K562 (cell line): ENCODE data around the gene XAB2. TPM values are rescaled to one million over a fixed set of nuclear protein-coding genes. Genes with fewer than 3 reads are reported as not detected.
A peak's percentile ranks its signal among the peaks of the same experiment; 100 is the strongest.

ENCODE experiments used
- BACH1 ChIP-seq: fragments of 200-800 bp; sonication (Bioruptor generic); IDR thresholded peaks from 2 replicates; pipeline ENCODE4 v1.6.1; 2016; ENCODE audit warnings: missing genetic modification characterization, missing compliant biosample characterization
- CBFA2T3 ChIP-seq: fragments of 450-650 bp; IDR thresholded peaks from 2 replicates; pipeline ENCODE4 v1.6.1; 2017
- CEBPG ChIP-seq, 3 experiments: fragments of 200-800 bp in 1 of 3; sonication (Bioruptor generic) in 1 of 3; sonication (generic) in 1 of 3; formaldehyde crosslinking in 1 of 3; IDR thresholded peaks in 2 of 3; conservative IDR thresholded peaks in 1 of 3; 2 replicates each; pipeline versions ENCODE4 v1.6.1 to v1.8.0; 2016 to 2022; ENCODE audit warnings: missing compliant biosample characterization in 2 of 3, missing genetic modification characterization in 2 of 3, mild to moderate bottlenecking in 1 of 3, missing genetic modification reagents in 1 of 3
- EP400 ChIP-seq: fragments of 450-650 bp; IDR thresholded peaks from 2 replicates; pipeline ENCODE4 v1.6.1; 2017; ENCODE audit warnings: antibody characterized with exemption, mild to moderate bottlenecking, moderate library complexity
- HLTF ChIP-seq: fragments of 450-650 bp; IDR thresholded peaks from 2 replicates; pipeline ENCODE4 v1.6.1; 2016
- IRF2 ChIP-seq: sonication (generic); formaldehyde crosslinking; IDR thresholded peaks from 2 replicates; pipeline ENCODE4 v1.8.1; 2022; ENCODE audit warnings: mild to moderate bottlenecking, missing genetic modification reagents
- KAT2B ChIP-seq: IDR thresholded peaks from one replicate; pipeline ENCODE4 v1.6.1; 2012; ENCODE audit warnings: low read depth, mild to moderate bottlenecking, control low read depth, inconsistent platforms, low read length, moderate library complexity
- MAFK ChIP-seq: IDR thresholded peaks from 2 replicates; pipeline ENCODE4 v1.6.1; 2011; ENCODE audit warnings: low read length, improper control_type of control experiment
- MBD2 ChIP-seq: sonication (generic); IDR thresholded peaks from 2 replicates; pipeline ENCODE4 v1.6.1; 2016; ENCODE audit warnings: low read depth, borderline replicate concordance
- MEIS2 ChIP-seq: fragments of 450-650 bp; IDR thresholded peaks from 2 replicates; pipeline ENCODE4 v1.6.1; 2014; ENCODE audit warnings: mild to moderate bottlenecking; ENCODE audit not compliant: partially characterized antibody
- MYNN ChIP-seq, 2 experiments: sonication (generic); formaldehyde crosslinking in 1 of 2; IDR thresholded peaks; 2 replicates each; pipeline versions ENCODE4 v1.5.0 to v1.6.1; 2016 to 2020; ENCODE audit warnings: antibody characterized with exemption in 1 of 2, missing genetic modification reagents in 1 of 2
- NCOA6 ChIP-seq: fragments of 450-650 bp; IDR thresholded peaks from 2 replicates; pipeline ENCODE4 v1.6.1; 2017; ENCODE audit warnings: mild to moderate bottlenecking
- NFE2 ChIP-seq: IDR thresholded peaks from 2 replicates; pipeline ENCODE4 v1.6.1; 2014; ENCODE audit warnings: antibody characterized with exemption, low read depth
- POLR3A ChIP-seq: IDR thresholded peaks from 2 replicates; pipeline ENCODE4 v1.6.1; 2011; ENCODE audit warnings: borderline replicate concordance, mild to moderate bottlenecking, moderate library complexity; ENCODE audit not compliant: insufficient read length, insufficient read depth; ENCODE audit errors: extremely low read depth
- RAD51 ChIP-seq: fragments of 450-650 bp; IDR thresholded peaks from 2 replicates; pipeline ENCODE4 v1.7.1; 2016; ENCODE audit warnings: low read depth, mild to moderate bottlenecking, borderline replicate concordance
- SRSF1 ChIP-seq: fragments of 200-400 bp; formaldehyde crosslinking; IDR thresholded peaks from 2 replicates; pipeline ENCODE4 v1.6.1; 2017; ENCODE audit warnings: mild to moderate bottlenecking, low read depth, low read length, moderate library complexity
- TCF7 ChIP-seq: sonication (generic); IDR thresholded peaks from 2 replicates; pipeline ENCODE4 v1.6.1; 2016; ENCODE audit warnings: antibody characterized with exemption, borderline replicate concordance
- VEZF1 ChIP-seq: fragments of 200-800 bp; sonication (Bioruptor generic); IDR thresholded peaks from 2 replicates; pipeline ENCODE4 v1.6.1; 2017; ENCODE audit warnings: missing genetic modification characterization, missing compliant biosample characterization
- ZNF384 ChIP-seq: IDR thresholded peaks from 2 replicates; pipeline ENCODE4 v1.6.1; 2012; ENCODE audit warnings: low read depth, low read length, improper control_type of control experiment
- ZNF668 ChIP-seq: fragments of 250-450 bp; sonication (Bioruptor Pico); IDR thresholded peaks from 2 replicates; pipeline ENCODE4 v1.8.0; 2022; ENCODE audit warnings: mild to moderate bottlenecking, inconsistent platforms
- ZNF707 ChIP-seq: fragments of 250-450 bp; sonication (Bioruptor Pico); conservative IDR thresholded peaks from 2 replicates; pipeline ENCODE4 v1.8.0; 2022; ENCODE audit warnings: inconsistent platforms, mild to moderate bottlenecking, moderate library complexity
- ZSCAN29 ChIP-seq: fragments of 450-650 bp; IDR thresholded peaks from 2 replicates; pipeline ENCODE4 v1.6.1; 2017
- polyA plus RNA-seq, 8 experiments: library from polyadenylated mRNA; depleted of rRNA in 4 of 8; stranded (reverse) in 5 of 8; unstranded in 3 of 8; fragments of >200 nt; fragmentation: Nextera tagmentation in 2 of 8; fragmentation: Illumina TruSeq in 1 of 8; extraction: Ambion mirVana in 2 of 8; extraction: Trizol in 1 of 8; gene quantifications; 2 replicates each; pipeline versions ENCODE4 v1.2.1 to v1.2.3, GENCODE V29; 2011 to 2014; ENCODE audit warnings: inconsistent platforms in 1 of 8, missing spikeins in 1 of 8
- total RNA-seq, 7 experiments: library from RNA; depleted of rRNA in 6 of 7; stranded (reverse); fragments of >200 nt in 6 of 7; fragmentation: Illumina TruSeq in 2 of 7; extraction: Trizol in 2 of 7; gene quantifications; 2 replicates each; pipeline versions ENCODE4 v1.2.1 to v1.2.3, GENCODE V29; 2011 to 2021; ENCODE audit warnings: low replicate concordance in 1 of 7
- TF ChIP-seq, protein P1 (sequence below), 2 experiments: IDR thresholded peaks; 2 replicates each; pipeline ENCODE4 v1.6.1; 2011; ENCODE audit warnings: borderline replicate concordance in 1 of 2, control low read depth in 1 of 2, low read depth in 1 of 2, low read length in 1 of 2, mild to moderate bottlenecking in 1 of 2, mixed read lengths in 1 of 2, moderate library complexity in 1 of 2; ENCODE audit not compliant: insufficient read depth in 1 of 2, insufficient read length in 1 of 2, poor library complexity in 1 of 2, severe bottlenecking in 1 of 2; ENCODE audit errors: extremely low read depth in 1 of 2
- TF ChIP-seq, protein P2 (sequence below): fragments of 250-450 bp; sonication (Bioruptor Pico); IDR thresholded peaks from 2 replicates; pipeline ENCODE4 v1.8.0; 2022; ENCODE audit warnings: moderate library complexity, mild to moderate bottlenecking, inconsistent platforms
- TF ChIP-seq, protein P3 (sequence below): fragments of 450-650 bp; IDR thresholded peaks from 2 replicates; pipeline ENCODE4 v1.6.1; 2016

Gene XAB2
- total and polyA plus RNA-seq, 9 of the 15 experiments (the other 6 are each of a cell fraction or from before 2014, with no cell fraction given) = 0.21 to 58.3 (median 20.0) TPM

- no peak for TF ChIP-seq KAT2B
- peak; percentile 34; the same call in 1 of the 2 replicates for TF ChIP-seq VEZF1 (CRISPR knock-in tag)
- no peak for TF ChIP-seq ZSCAN29
- TF ChIP-seq ZNF384 = peak; percentile 46
- no peak for TF ChIP-seq HLTF
- TF ChIP-seq, protein P1, sequence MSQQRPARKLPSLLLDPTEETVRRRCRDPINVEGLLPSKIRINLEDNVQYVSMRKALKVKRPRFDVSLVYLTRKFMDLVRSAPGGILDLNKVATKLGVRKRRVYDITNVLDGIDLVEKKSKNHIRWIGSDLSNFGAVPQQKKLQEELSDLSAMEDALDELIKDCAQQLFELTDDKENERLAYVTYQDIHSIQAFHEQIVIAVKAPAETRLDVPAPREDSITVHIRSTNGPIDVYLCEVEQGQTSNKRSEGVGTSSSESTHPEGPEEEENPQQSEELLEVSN (IDR thresholded peaks at IDR 0.05; ENCODE audit: borderline replicate concordance in 1 of 2, extremely low read depth in 1 of 2, insufficient read depth in 1 of 2, insufficient read length in 1 of 2, low read depth in 1 of 2, low read length in 1 of 2, poor library complexity in 1 of 2, severe bottlenecking in 1 of 2) = no peak
- no peak for TF ChIP-seq NFE2
- TF ChIP-seq NCOA6 = no peak
- TF ChIP-seq RAD51 = no peak
- no peak for TF ChIP-seq SRSF1
- TF ChIP-seq BACH1 = no peak
- TF ChIP-seq, protein P2, sequence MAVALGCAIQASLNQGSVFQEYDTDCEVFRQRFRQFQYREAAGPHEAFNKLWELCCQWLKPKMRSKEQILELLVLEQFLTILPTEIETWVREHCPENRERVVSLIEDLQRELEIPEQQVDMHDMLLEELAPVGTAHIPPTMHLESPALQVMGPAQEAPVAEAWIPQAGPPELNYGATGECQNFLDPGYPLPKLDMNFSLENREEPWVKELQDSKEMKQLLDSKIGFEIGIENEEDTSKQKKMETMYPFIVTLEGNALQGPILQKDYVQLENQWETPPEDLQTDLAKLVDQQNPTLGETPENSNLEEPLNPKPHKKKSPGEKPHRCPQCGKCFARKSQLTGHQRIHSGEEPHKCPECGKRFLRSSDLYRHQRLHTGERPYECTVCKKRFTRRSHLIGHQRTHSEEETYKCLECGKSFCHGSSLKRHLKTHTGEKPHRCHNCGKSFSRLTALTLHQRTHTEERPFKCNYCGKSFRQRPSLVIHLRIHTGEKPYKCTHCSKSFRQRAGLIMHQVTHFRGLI = no peak
- no peak for TF ChIP-seq EP400
- TF ChIP-seq CEBPG (CRISPR knock-in tag; IDR thresholded peaks at IDR 0.05) = peak; percentile 48
- peak; percentile 46 to 76; a peak in 3 of 4 replicates for TF ChIP-seq CEBPG (tag; conservative IDR thresholded peaks at IDR 0.05 in 1 of 2, IDR thresholded peaks at IDR 0.05 in 1 of 2)
- no peak for TF ChIP-seq MBD2
- no peak for TF ChIP-seq CBFA2T3
- no peak for TF ChIP-seq ZNF707
- TF ChIP-seq POLR3A = no peak
- TF ChIP-seq TCF7 = no peak
- no peak for TF ChIP-seq MYNN (IDR thresholded peaks at IDR 0.05)
- no peak for TF ChIP-seq MYNN (CRISPR knock-in tag; IDR thresholded peaks at IDR 0.05)
- TF ChIP-seq, protein P3, sequence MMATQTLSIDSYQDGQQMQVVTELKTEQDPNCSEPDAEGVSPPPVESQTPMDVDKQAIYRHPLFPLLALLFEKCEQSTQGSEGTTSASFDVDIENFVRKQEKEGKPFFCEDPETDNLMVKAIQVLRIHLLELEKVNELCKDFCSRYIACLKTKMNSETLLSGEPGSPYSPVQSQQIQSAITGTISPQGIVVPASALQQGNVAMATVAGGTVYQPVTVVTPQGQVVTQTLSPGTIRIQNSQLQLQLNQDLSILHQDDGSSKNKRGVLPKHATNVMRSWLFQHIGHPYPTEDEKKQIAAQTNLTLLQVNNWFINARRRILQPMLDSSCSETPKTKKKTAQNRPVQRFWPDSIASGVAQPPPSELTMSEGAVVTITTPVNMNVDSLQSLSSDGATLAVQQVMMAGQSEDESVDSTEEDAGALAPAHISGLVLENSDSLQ = peak; percentile 69
- TF ChIP-seq MAFK = no peak
- TF ChIP-seq ZNF668 (CRISPR knock-in tag) = no peak
- TF ChIP-seq IRF2 (CRISPR knock-in tag) = no peak
- peak; percentile 67 for TF ChIP-seq MEIS2
Observed at GRCh38 chr19:7657131-7657751, 27.9 kb upstream of the XAB2 start (continued).
